HepG2 (cell line): ENCODE measurements around the gene CD99L2.

ENCODE experiments used
- ESRRA ChIP-seq: sonication (generic); formaldehyde crosslinking; IDR thresholded peaks from 2 replicates; pipeline ENCODE4 v1.5.1; 2020; ENCODE audit warnings: mild to moderate bottlenecking, low read depth, missing genetic modification reagents
- ETV6 ChIP-seq: sonication (generic); formaldehyde crosslinking; conservative IDR thresholded peaks from 2 replicates; pipeline ENCODE4 v1.4.0; 2020; ENCODE audit warnings: missing genetic modification reagents
- FOXM1 ChIP-seq: sonication (generic); formaldehyde crosslinking; IDR thresholded peaks from 2 replicates; pipeline ENCODE4 v1.5.0; 2020; ENCODE audit warnings: missing genetic modification reagents
- GTF3A ChIP-seq: sonication (generic); formaldehyde crosslinking; conservative IDR thresholded peaks from 2 replicates; pipeline ENCODE4 v1.4.0; 2020; ENCODE audit warnings: mild to moderate bottlenecking, missing genetic modification reagents
- MLX ChIP-seq: IDR thresholded peaks from 2 replicates; pipeline ENCODE4 v1.6.1; 2016
- POLR2AphosphoS5 ChIP-seq: IDR thresholded peaks from 2 replicates; pipeline ENCODE4 v1.6.1; 2012; ENCODE audit warnings: low read depth, low read length
- SOX6 ChIP-seq, 2 experiments: fragments of 450-650 bp in 1 of 2; sonication (generic) in 1 of 2; formaldehyde crosslinking in 1 of 2; IDR thresholded peaks; 2 replicates each; pipeline versions ENCODE4 v1.4.0 to v1.6.1; 2017 to 2020; ENCODE audit warnings: antibody characterized with exemption in 1 of 2, mild to moderate bottlenecking in 1 of 2, missing genetic modification reagents in 1 of 2
- ZBTB4 ChIP-seq: sonication (generic); formaldehyde crosslinking; IDR thresholded peaks from 2 replicates; pipeline ENCODE4 v1.4.0; 2020; ENCODE audit warnings: missing genetic modification reagents, mild to moderate bottlenecking, borderline replicate concordance
- ZNF7 ChIP-seq: IDR thresholded peaks from 2 replicates; pipeline ENCODE4 v1.6.1; 2016; ENCODE audit warnings: missing biosample characterization, missing genetic modification reagents

DNA sequence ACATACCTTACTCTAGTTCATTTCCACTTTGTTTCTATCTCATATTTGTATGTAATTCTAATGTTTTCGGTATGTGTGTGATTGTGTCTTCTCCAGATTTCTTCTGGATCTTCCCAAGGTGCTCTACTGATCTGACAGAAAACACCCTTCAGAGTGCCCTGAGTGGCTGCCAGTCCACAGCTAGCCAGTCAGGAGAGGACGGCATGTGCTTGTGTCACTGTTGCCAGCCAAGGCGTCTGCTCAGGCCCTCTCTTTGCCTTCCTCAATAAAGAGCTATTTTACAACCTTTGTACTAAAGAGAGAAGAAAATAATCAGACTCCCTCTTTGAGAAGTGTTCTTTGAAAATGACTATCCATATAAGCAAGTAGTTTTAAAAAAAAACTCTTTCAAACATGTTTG, 29.0 kb downstream of the CD99L2 start:
- TF ChIP-seq ETV6 (no peak), MLX (CRISPR knock-in tag) (no peak), ZNF7 (CRISPR knock-in tag) (no peak), FOXM1 (CRISPR knock-in tag) (no peak), ZBTB4 (CRISPR knock-in tag) (no peak), ESRRA (CRISPR knock-in tag) (no peak), POLR2AphosphoS5 (no peak), GTF3A (no peak), SOX6 (IDR thresholded peaks at IDR 0.05) (no peak), SOX6 (CRISPR knock-in tag; IDR thresholded peaks at IDR 0.05) (no peak)
